ENCODE measurements around the gene COL9A3. TPM values are rescaled to one million over a fixed set of nuclear protein-coding genes. Genes with fewer than 3 reads are reported as not detected.

The COL9A3 gene
- total RNA-seq, 1 experiment from 2014 or later = 150 TPM

DNA sequence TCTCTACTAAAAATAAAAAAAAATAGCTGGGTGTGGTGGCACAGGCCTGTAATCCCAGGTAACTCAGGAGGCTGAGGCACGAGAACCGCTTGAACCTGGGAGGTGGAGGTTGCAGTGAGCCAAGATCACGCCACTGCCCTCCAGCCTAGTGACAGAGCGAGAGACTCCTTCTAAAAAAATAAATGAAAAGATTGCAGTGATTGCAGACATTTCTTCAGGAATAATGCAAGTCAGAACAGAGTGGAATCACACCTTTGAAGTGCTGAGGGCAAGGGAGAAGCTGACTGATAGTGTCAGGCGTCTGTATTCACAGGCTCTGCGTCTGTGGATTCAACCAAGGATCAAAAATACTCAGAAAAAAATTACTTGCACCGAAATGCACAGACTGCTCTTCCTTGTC is 47.4 kb downstream of the COL9A3 start:
- no peak overlapping the region for H3K9ac ChIP-seq (ENCODE audit: extremely low read depth, insufficient read length, low read length)
- H3K27me3 Mint-ChIP-seq (ENCODE audit: low read depth) = peaks cover 12% of the 10 kb centered on the region
- H3K27ac ChIP-seq (ENCODE audit: insufficient read length, low read depth, low read length) = no peak overlapping the region
- H3K4ac ChIP-seq (ENCODE audit: low read depth, low read length) = no peak overlapping the region
- H3K9me3 ChIP-seq (ENCODE audit: control insufficient read depth, low read depth, low read length) = no peaks in the 10 kb centered on the region
- no peak overlapping the region for H4K91ac ChIP-seq (ENCODE audit: insufficient read length, low read depth, low read length)
- no peak overlapping the region for H2AK5ac ChIP-seq (ENCODE audit: insufficient read length, low read length)
- no peak for DNase-seq
- no peak overlapping the region for H3K27ac Mint-ChIP-seq
- no peaks in the 10 kb centered on the region for H3K79me2 ChIP-seq (ENCODE audit: insufficient read depth, low read length)
- H3K4me1 Mint-ChIP-seq = peaks cover 17 to 26% of the 10 kb centered on the region in 2 experiments
- H3K23me2 ChIP-seq (ENCODE audit: insufficient read length, low read depth, low read length, poor library complexity, severe bottlenecking) = peaks cover 3% of the 10 kb centered on the region
- H3T11ph ChIP-seq (ENCODE audit: low read length) = no peak overlapping the region
- WGBS (ENCODE audit: extremely low coverage, insufficient read length, low lambda C conversion rate) = no CpG with 5 or more reads among the region's 7 CpGs
- no peaks in the 10 kb centered on the region for H3K79me1 ChIP-seq (ENCODE audit: insufficient read depth, low read depth, low read length, poor library complexity, severe bottlenecking)
- no peak overlapping the region for H4K5ac ChIP-seq (ENCODE audit: insufficient read length, low read depth, low read length)
- no peak overlapping the region for H3K4me3 Mint-ChIP-seq
- H3K4me1 ChIP-seq (ENCODE audit: insufficient read depth, low read length) = no peaks in the 10 kb centered on the region; the same call in 1 of the 2 replicates
- no peak overlapping the region for H3K18ac ChIP-seq (ENCODE audit: insufficient read length, low read depth, low read length)
- no peak overlapping the region for H2BK120ac ChIP-seq (ENCODE audit: low read depth, low read length, poor library complexity, severe bottlenecking)
- H3K4me2 ChIP-seq (ENCODE audit: insufficient read depth, insufficient read length, low read length) = no peak overlapping the region
- H2BK15ac ChIP-seq (ENCODE audit: low read depth, low read length) = no peak overlapping the region
- H3K9me3 Mint-ChIP-seq = peaks cover 6 to 9% of the 10 kb centered on the region in 2 experiments
- no peak overlapping the region for H2BK12ac ChIP-seq (ENCODE audit: insufficient read length, low read depth, low read length)
- H2BK20ac ChIP-seq (ENCODE audit: low read depth, low read length, poor library complexity, severe bottlenecking) = no peak overlapping the region
- no peak overlapping the region for H2BK5ac ChIP-seq (ENCODE audit: insufficient read length, low read length)
- no peak overlapping the region for H2AFZ ChIP-seq (ENCODE audit: low read length)
- peaks cover under 1 to 3% (median 2%) of the 10 kb centered on the region in 3 experiments; a peak in 3 of 7 replicates for H3K36me3 Mint-ChIP-seq (ENCODE audit: insufficient read depth in 1 of 3, low read depth in 3 of 3)
- no peaks in the 10 kb centered on the region for H3K27me3 ChIP-seq (ENCODE audit: insufficient read depth, low read length)
- H3K14ac ChIP-seq (ENCODE audit: insufficient read depth, low read length) = no peak overlapping the region
- no peak overlapping the region for H4K8ac ChIP-seq (replicated peaks; ENCODE audit: insufficient read length, low read depth, low read length)
- H4K20me1 ChIP-seq (ENCODE audit: control insufficient read depth, insufficient read depth, insufficient read length) = peaks cover 2% of the 10 kb centered on the region
- TF ChIP-seq, protein P1, sequence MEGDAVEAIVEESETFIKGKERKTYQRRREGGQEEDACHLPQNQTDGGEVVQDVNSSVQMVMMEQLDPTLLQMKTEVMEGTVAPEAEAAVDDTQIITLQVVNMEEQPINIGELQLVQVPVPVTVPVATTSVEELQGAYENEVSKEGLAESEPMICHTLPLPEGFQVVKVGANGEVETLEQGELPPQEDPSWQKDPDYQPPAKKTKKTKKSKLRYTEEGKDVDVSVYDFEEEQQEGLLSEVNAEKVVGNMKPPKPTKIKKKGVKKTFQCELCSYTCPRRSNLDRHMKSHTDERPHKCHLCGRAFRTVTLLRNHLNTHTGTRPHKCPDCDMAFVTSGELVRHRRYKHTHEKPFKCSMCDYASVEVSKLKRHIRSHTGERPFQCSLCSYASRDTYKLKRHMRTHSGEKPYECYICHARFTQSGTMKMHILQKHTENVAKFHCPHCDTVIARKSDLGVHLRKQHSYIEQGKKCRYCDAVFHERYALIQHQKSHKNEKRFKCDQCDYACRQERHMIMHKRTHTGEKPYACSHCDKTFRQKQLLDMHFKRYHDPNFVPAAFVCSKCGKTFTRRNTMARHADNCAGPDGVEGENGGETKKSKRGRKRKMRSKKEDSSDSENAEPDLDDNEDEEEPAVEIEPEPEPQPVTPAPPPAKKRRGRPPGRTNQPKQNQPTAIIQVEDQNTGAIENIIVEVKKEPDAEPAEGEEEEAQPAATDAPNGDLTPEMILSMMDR (conservative IDR thresholded peaks at IDR 0.05) = no peak
- H3K56ac ChIP-seq (ENCODE audit: insufficient read length, low read depth, low read length) = no peak overlapping the region
- H3K23ac ChIP-seq (ENCODE audit: insufficient read length, low read depth, low read length) = no peak overlapping the region

All from H9 (cell line).